ENCODE data around the gene KCTD11. TPM values are rescaled to one million over a fixed set of nuclear protein-coding genes. Genes with fewer than 3 reads are reported as not detected.
A peak's percentile ranks its signal among the peaks of the same experiment; 100 is the strongest.

KCTD11 gene
- total RNA-seq, 1 experiment from 2014 or later = 16.4 TPM

- ChIA-PET POLR2A (ENCODE audit: unreplicated experiment) (no interaction called here), CTCF (no interaction called here)
- H3K36me3 ChIP-seq (ENCODE audit: low read depth) = no peaks in the 10 kb centered on the region
- H2AFZ ChIP-seq = no peak overlapping the region
- BruUV-seq (replicated peaks) = no TSS peak
- H3K27ac ChIP-seq = no peak overlapping the region
- H4K20me1 ChIP-seq (ENCODE audit: insufficient read depth) = no peaks in the 10 kb centered on the region
- TF ChIP-seq CTCF (conservative IDR thresholded peaks at IDR 0.05) (no peak), EZH2 (IDR thresholded peaks at IDR 0.05; ENCODE audit: low read depth) (no peak)
- no peak for DNase-seq
- H3K79me2 ChIP-seq (ENCODE audit: low read depth) = 0 out of 2 replicates have a peak, but pooled peaks cover 4% of the 10 kb centered on the region
- no peaks in the 10 kb centered on the region for H3K9me2 ChIP-seq (ENCODE audit: insufficient read depth)
- no peaks in the 10 kb centered on the region for H3K27me3 ChIP-seq (ENCODE audit: insufficient read depth, low read depth)
- no peaks in the 10 kb centered on the region for H3K4me1 ChIP-seq (replicated peaks; ENCODE audit: insufficient read depth)
- H3F3A ChIP-seq (ENCODE audit: insufficient read depth, low read depth) = no peaks in the 10 kb centered on the region
- H3K4me2 ChIP-seq = no peak overlapping the region
- intact Hi-C loops (cut with micrococcal nuclease; ENCODE audit: unreplicated experiment) = no loop called here
- H3K9me3 ChIP-seq (ENCODE audit: insufficient read depth, low read depth) = no peaks in the 10 kb centered on the region
- no peak overlapping the region for H3K4me3 ChIP-seq
These were observed 27.2 kb downstream of the KCTD11 start for GRCh38 chr17:7379134-7379533.

GRCh38 chr17:7380321-7380720 lies 28.4 kb downstream of the KCTD11 start:
- H3K36me3 ChIP-seq (ENCODE audit: low read depth) = no peaks in the 10 kb centered on the region
- H3K27ac ChIP-seq = no peak overlapping the region
- H3K4me3 ChIP-seq = peak overlapping the region; percentile 78
- no peak for TF ChIP-seq CTCF (conservative IDR thresholded peaks at IDR 0.05)
- TF ChIP-seq EZH2 (IDR thresholded peaks at IDR 0.05; ENCODE audit: low read depth) = no peak
- BruUV-seq (replicated peaks) = no TSS peak
- H3K4me1 ChIP-seq (replicated peaks; ENCODE audit: insufficient read depth) = no peaks in the 10 kb centered on the region
- no peaks in the 10 kb centered on the region for H3F3A ChIP-seq (ENCODE audit: insufficient read depth, low read depth)
- ChIA-PET POLR2A (ENCODE audit: unreplicated experiment) (interaction anchor here (0.5 to 1.0 kb wide), 4 partner anchors 51 to 199 kb away, joined by 3 to 4 read pairs (median 4); partner anchors contain the start of genes CD68 and NEURL4), CTCF (interaction anchor here (0.5 kb wide), 1 partner anchor 25 kb away, joined by 9 read pairs; no protein-coding TSS in a partner anchor)
- no peaks in the 10 kb centered on the region for H4K20me1 ChIP-seq (ENCODE audit: insufficient read depth)
- 0 out of 2 replicates have a peak, but pooled peaks cover 4% of the 10 kb centered on the region for H3K79me2 ChIP-seq (ENCODE audit: low read depth)
- peak overlapping the region; percentile 81 for H2AFZ ChIP-seq
- H3K9me2 ChIP-seq (ENCODE audit: insufficient read depth) = no peaks in the 10 kb centered on the region
- peak overlapping the region; percentile 91 for H3K4me2 ChIP-seq
- no peaks in the 10 kb centered on the region for H3K9me3 ChIP-seq (ENCODE audit: insufficient read depth, low read depth)
- intact Hi-C loops (cut with micrococcal nuclease; ENCODE audit: unreplicated experiment) = loop anchor here (2.0 kb wide), 1 partner anchor 24 kb away; no protein-coding TSS in a partner anchor
- no peaks in the 10 kb centered on the region for H3K27me3 ChIP-seq (ENCODE audit: insufficient read depth, low read depth)
- DNase-seq = peak in 1 of 2 experiments; percentile 44

GRCh38 chr17:7380855-7381683 lies 29.1 kb downstream of the KCTD11 start, which contains the start of gene TNK1:
TNK1 (plus strand) TSS chr17:7381089; CDS start chr17:7382927, 1,838 bp downstream.
- Histone ChIP-seq H3K79me2 (ENCODE audit: low read depth) (0 out of 2 replicates have a peak, but pooled peaks cover 4% of the 10 kb centered on the region), H3K27me3 (ENCODE audit: insufficient read depth, low read depth) (no peaks in the 10 kb centered on the region), H3K36me3 (ENCODE audit: low read depth) (no peaks in the 10 kb centered on the region), H3K4me3 (peak within 1 kb of the TSS; percentile 78), H3K27ac (0 out of 2 replicates have a peak within 1 kb of the TSS, but pooled peaks have one; percentile 28), H3K9me3 (ENCODE audit: insufficient read depth, low read depth) (no peaks in the 10 kb centered on the region), H2AFZ (peak within 1 kb of the TSS; percentile 81), H3F3A (ENCODE audit: insufficient read depth, low read depth) (no peaks in the 10 kb centered on the region), H3K9me2 (ENCODE audit: insufficient read depth) (no peaks in the 10 kb centered on the region), H3K4me2 (peak within 1 kb of the TSS; percentile 91), H4K20me1 (ENCODE audit: insufficient read depth) (no peaks in the 10 kb centered on the region), H3K4me1 (replicated peaks; ENCODE audit: insufficient read depth) (no peaks in the 10 kb centered on the region)
- BruUV-seq (replicated peaks) = no TSS peak
- TF ChIP-seq CTCF (conservative IDR thresholded peaks at IDR 0.05) (no peak), EZH2 (IDR thresholded peaks at IDR 0.05; ENCODE audit: low read depth) (no peak)
- DNase-seq = peak; percentile 59 to 80
- POLR2A ChIA-PET (ENCODE audit: unreplicated experiment) = interaction anchor here (0.5 to 1.1 kb wide), 6 partner anchors 13 to 300 kb away, joined by 3 to 24 read pairs (median 4); partner anchors contain the start of genes PLSCR3, TMEM102 and TMEM256
- intact Hi-C loops (cut with micrococcal nuclease; ENCODE audit: unreplicated experiment) = loop anchor here (2.0 kb wide), 1 partner anchor 24 kb away; no protein-coding TSS in a partner anchor
- CTCF ChIA-PET = interaction anchor here (0.5 kb wide), 1 partner anchor 269 kb away, joined by 3 read pairs; no protein-coding TSS in a partner anchor
